VCaP (cell line): ENCODE results near the gene TRIM66.

ENCODE experiments used
- H3K27ac ChIP-seq: fragments of 450-650 bp; 2 replicates; pipeline ENCODE4 v1.5.1; 2017
- CTCF ChIP-seq: fragments of 450-650 bp; conservative IDR thresholded peaks from 2 replicates; pipeline ENCODE4 v1.5.1; 2017; ENCODE audit warnings: mild to moderate bottlenecking, moderate library complexity

The TRIM66 gene

GRCh38 chr11:8694137-8694536 is 11.7 kb upstream of the TRIM66 start:
- TF ChIP-seq CTCF = no peak
- no peak overlapping the region for H3K27ac ChIP-seq

DNA sequence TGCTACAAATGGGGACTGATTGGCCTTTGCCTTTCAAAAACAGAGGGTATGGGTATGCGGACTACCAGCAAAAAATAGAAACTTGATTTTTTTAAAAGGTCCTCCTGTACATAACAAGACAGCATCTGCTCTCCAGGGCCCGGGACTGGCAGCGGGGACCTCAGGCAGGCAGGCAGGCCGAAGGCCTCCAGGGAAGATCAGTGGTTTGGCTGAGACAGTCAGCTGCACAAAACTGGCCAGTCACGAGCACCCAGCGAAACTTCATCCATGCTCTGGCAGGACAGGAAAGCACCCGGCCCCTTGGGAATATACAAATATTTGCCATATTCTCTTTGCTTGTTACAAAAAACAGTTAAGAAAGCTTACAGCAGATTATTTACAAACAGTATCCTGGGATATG is 11.1 kb upstream of the TRIM66 start:
- no peak overlapping the region for H3K27ac ChIP-seq

DNA sequence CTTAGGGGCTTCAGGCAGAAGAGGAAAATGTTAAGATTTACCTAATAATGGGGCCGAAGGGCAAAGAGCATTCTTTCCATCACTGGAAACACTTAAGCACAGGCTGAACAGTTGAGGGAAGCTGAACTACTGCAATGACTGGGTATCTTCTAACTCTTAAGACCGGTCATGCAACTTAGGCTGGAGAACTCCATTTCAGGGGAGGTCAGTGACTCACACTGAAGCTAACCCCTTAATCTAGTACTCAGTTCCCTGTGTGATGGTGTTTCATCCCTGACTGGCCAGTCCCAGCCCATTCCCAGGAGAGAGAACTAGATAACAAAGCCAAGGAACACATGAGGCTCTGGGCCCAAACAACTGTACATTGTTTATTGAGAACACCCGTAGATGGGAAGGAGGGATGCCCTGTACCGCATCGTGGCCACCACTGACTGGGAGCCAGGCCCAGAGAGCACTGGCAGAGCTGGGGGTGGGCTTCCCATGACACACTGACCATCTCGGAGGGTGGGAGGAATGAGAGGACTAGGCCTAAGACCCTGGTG is 10.6 kb upstream of the TRIM66 start:
- H3K27ac ChIP-seq = no peak overlapping the region
- TF ChIP-seq CTCF = no peak

More for the DNA sequence above, 11.1 kb upstream of the TRIM66 start:
- TF ChIP-seq CTCF = no peak

DNA sequence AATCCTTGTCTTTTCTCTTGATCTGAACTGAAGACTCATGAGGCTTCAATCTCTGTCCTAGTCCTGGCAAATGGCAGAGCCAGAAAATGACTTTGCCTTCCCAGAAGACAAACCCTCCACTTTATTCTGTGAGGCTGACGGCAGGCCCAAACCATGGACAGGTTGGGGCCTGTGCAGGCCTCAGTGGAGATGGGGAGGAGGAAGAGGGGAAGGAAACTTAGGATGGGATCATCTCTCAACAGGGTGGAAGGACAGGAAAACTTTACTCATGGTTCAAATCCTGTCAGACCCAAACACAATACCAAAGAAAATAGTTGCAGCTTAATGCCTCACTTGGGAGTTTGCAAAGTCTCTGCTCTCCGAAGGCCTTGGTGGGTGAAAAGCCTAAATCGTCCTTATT is 10.0 kb upstream of the TRIM66 start:
- no peak for TF ChIP-seq CTCF
- no peak overlapping the region for H3K27ac ChIP-seq

- no peak for TF ChIP-seq CTCF
- H3K27ac ChIP-seq = no peak overlapping the region
Measured at GRCh38 chr11:8691601-8692000, 9.1 kb upstream of the TRIM66 start.

- TF ChIP-seq CTCF = no peak
- no peak overlapping the region for H3K27ac ChIP-seq
Measured at GRCh38 chr11:8690374-8691342, 8.2 kb upstream of the TRIM66 start.

- H3K27ac ChIP-seq = peak overlapping the region; percentile 96
- no peak for TF ChIP-seq CTCF
Measured at GRCh38 chr11:8689726-8690255, 7.3 kb upstream of the TRIM66 start.
